ENCODE results near the gene OR52K1. TPM values are rescaled to one million over a fixed set of nuclear protein-coding genes. Genes with fewer than 3 reads are reported as not detected.

Gene OR52K1
- not detected in 2 replicates for total RNA-seq
- polyA plus RNA-seq, result not detected in 2 replicates

DNA sequence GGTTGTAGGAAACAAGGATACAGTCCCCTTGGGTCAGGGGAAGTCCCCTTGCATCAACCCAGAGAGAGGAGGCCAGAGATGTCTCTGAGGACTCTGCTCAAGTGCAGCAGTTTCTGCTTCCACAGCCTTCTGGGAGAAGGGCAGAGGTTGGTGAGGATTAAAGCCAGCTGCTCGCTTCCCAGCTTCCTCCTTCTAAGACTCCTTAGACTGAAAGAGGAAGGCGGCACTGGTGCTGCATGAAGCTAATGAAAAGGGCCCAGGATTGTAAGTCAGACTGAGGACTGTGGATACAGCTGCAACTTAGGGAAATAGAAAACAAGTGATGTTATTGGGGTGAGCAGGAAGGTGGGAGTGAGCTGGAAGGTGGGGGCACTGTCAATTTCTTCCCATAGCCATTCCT, at the start of gene OR52K1:
Gene OR52K1, plus strand, starts transcription at position 202 of the 400 bp plus-strand sequence. CDS start 6,255 bp downstream, outside the sequence.
- no peaks in the 10 kb centered on the region for H3K27me3 ChIP-seq
- no peak within 1 kb of the TSS for H3K4me3 ChIP-seq
- H3K36me3 ChIP-seq, result no peaks in the 10 kb centered on the region
- no peak for DNase-seq (ENCODE audit: low read depth in 1 of 2, low spot score in 1 of 2)
- H3K9me3 ChIP-seq (ENCODE audit: low read depth), result no peaks in the 10 kb centered on the region
- H3K4me1 ChIP-seq (ENCODE audit: low read depth), result no peaks in the 10 kb centered on the region
- TF ChIP-seq, protein P1, sequence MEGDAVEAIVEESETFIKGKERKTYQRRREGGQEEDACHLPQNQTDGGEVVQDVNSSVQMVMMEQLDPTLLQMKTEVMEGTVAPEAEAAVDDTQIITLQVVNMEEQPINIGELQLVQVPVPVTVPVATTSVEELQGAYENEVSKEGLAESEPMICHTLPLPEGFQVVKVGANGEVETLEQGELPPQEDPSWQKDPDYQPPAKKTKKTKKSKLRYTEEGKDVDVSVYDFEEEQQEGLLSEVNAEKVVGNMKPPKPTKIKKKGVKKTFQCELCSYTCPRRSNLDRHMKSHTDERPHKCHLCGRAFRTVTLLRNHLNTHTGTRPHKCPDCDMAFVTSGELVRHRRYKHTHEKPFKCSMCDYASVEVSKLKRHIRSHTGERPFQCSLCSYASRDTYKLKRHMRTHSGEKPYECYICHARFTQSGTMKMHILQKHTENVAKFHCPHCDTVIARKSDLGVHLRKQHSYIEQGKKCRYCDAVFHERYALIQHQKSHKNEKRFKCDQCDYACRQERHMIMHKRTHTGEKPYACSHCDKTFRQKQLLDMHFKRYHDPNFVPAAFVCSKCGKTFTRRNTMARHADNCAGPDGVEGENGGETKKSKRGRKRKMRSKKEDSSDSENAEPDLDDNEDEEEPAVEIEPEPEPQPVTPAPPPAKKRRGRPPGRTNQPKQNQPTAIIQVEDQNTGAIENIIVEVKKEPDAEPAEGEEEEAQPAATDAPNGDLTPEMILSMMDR (IDR thresholded peaks at IDR 0.05; ENCODE audit: low read depth, low read length), result no peak
- H3K27ac ChIP-seq, result no peak within 1 kb of the TSS

DNA sequence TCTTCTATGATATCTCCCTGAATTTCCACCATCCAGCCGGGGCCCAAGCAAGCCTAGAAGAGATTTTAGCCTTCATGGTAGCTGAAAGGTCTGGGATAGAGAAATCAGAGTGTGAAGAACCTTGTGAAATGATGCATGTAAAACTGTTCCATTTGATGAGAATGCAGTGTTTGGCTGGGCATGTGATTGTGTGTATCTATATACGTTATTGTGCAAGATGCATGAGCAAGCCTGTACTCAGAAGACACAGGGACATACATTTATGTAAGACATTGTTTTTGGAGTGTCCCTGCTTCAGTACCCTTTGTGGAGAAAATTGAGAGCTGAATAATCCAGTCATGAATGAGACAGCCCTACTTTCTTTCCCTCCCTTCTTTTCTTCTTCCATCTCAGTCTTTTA, 48.6 kb upstream of the OR52K1 start:
- Histone ChIP-seq H3K4me3 (no peak overlapping the region), H3K36me3 (no peaks in the 10 kb centered on the region), H3K9me3 (ENCODE audit: low read depth) (no peaks in the 10 kb centered on the region), H3K4me1 (ENCODE audit: low read depth) (no peaks in the 10 kb centered on the region), H3K27me3 (no peaks in the 10 kb centered on the region), H3K27ac (no peak overlapping the region)
- no peak for DNase-seq (ENCODE audit: low read depth in 1 of 2, low spot score in 1 of 2)
- TF ChIP-seq, protein P1 (IDR thresholded peaks at IDR 0.05; ENCODE audit: low read depth, low read length), result no peak

DNA sequence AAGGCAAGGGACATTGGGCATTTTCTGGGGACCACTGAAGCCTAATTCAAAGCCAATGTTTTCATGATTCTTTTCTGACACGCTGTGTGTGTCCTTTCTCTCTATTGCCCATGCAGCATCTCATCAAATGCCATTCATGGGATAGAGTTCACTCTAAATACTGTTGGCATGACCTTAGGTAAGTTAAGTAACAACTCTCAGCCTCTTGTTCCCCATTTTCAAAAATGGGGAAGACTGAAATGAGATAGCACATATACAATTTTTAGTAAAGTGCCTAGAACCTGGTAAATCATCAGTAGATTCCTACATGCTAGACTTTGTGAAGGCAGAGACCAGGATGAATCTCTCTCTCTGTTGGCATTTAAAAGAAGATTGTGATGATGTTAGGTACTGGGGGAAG, 46.0 kb upstream of the OR52K1 start:
- no peaks in the 10 kb centered on the region for H3K9me3 ChIP-seq (ENCODE audit: low read depth)
- no peaks in the 10 kb centered on the region for H3K27me3 ChIP-seq
- no peak overlapping the region for H3K27ac ChIP-seq
- H3K4me3 ChIP-seq, result no peak overlapping the region
- H3K36me3 ChIP-seq, result no peaks in the 10 kb centered on the region
- TF ChIP-seq, protein P1 (IDR thresholded peaks at IDR 0.05; ENCODE audit: low read depth, low read length), result no peak
- no peaks in the 10 kb centered on the region for H3K4me1 ChIP-seq (ENCODE audit: low read depth)
- no peak for DNase-seq (ENCODE audit: low read depth in 1 of 2, low spot score in 1 of 2)

DNA sequence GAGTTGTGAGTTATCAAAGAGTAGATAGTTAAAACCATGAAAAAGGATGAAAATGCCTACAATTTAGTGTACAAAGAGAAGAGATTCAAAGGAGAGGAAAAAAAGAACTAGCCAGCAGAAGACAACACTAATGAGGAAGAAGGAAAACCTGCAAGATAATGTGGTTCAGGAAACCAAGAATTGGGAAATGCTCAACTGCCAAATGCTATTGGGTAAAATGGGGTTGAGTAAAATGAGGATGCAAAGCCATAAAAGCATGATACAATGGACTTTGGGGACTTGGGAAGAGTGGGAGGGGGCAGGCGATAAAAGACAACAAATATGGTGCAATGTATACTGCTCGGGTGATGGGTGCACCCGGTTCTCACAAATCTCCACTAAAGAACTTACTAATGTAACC, 40.9 kb upstream of the OR52K1 start:
- Histone ChIP-seq H3K9me3 (ENCODE audit: low read depth) (no peaks in the 10 kb centered on the region), H3K4me3 (no peak overlapping the region), H3K36me3 (no peaks in the 10 kb centered on the region), H3K27me3 (no peaks in the 10 kb centered on the region), H3K27ac (no peak overlapping the region), H3K4me1 (ENCODE audit: low read depth) (no peaks in the 10 kb centered on the region)
- DNase-seq (ENCODE audit: low read depth in 1 of 2, low spot score in 1 of 2), result no peak
- TF ChIP-seq, protein P1 (IDR thresholded peaks at IDR 0.05; ENCODE audit: low read depth, low read length), result no peak

GRCh38 chr11:4443232-4443891, 39.1 kb upstream of the OR52K1 start:
- no peak for DNase-seq (ENCODE audit: low read depth in 1 of 2, low spot score in 1 of 2)
- no peak overlapping the region for H3K27ac ChIP-seq
- H3K36me3 ChIP-seq, result no peaks in the 10 kb centered on the region
- no peak overlapping the region for H3K4me3 ChIP-seq
- H3K9me3 ChIP-seq (ENCODE audit: low read depth), result no peaks in the 10 kb centered on the region
- H3K4me1 ChIP-seq (ENCODE audit: low read depth), result no peaks in the 10 kb centered on the region
- TF ChIP-seq, protein P1 (IDR thresholded peaks at IDR 0.05; ENCODE audit: low read depth, low read length), result no peak
- no peaks in the 10 kb centered on the region for H3K27me3 ChIP-seq

All from cardiac muscle cell (in vitro differentiated cells and primary cell).